Kidney (tissue), 14 donors: ENCODE results near the gene COX17. TPM values are rescaled to one million over a fixed set of nuclear protein-coding genes. Genes with fewer than 3 reads are reported as not detected.

Experiments used
- DNase-seq, 5 donors: peaks; one replicate each; pipeline ENCODE4 v3.0.0-alpha.2; 2013 to 2020
- FAIRE-seq: peaks from 2 replicates; lab custom pipeline; 2012; peaks lifted over from hg19 to GRCh38; lab: Jason Lieb, UNC
- H3K27ac ChIP-seq, 2 donors: one replicate each; pipeline ENCODE4 v1.7.0; 2013; ENCODE audit warnings: low read depth in 2 of 2, low read length in 2 of 2, inconsistent platforms in 1 of 2
- H3K27me3 ChIP-seq: one replicate; pipeline ENCODE4 v1.7.1; 2013; ENCODE audit warnings: low read length, inconsistent platforms; ENCODE audit not compliant: control insufficient read depth, insufficient read depth
- H3K36me3 ChIP-seq, 3 donors: one replicate each; pipeline versions ENCODE4 v1.7.0 to v1.7.1; 2013; ENCODE audit warnings: low read length in 3 of 3, control low read depth in 1 of 3, inconsistent platforms in 1 of 3; ENCODE audit not compliant: insufficient read depth in 3 of 3, control insufficient read depth in 2 of 3
- H3K4me1 ChIP-seq, 3 donors: one replicate each; pipeline versions ENCODE4 v1.7.0 to v1.7.1; 2013; ENCODE audit warnings: low read length in 3 of 3, inconsistent platforms in 1 of 3, low read depth in 1 of 3; ENCODE audit not compliant: control insufficient read depth in 2 of 3, insufficient read depth in 2 of 3
- H3K4me3 ChIP-seq, 3 donors: one replicate each; pipeline versions ENCODE4 v1.7.0 to v1.8.1; 2013; ENCODE audit warnings: low read length in 3 of 3, control low read depth in 1 of 3, inconsistent platforms in 1 of 3
- H3K9ac ChIP-seq, 3 donors: one replicate each; pipeline versions ENCODE4 v1.7.0 to v1.7.1; 2013; ENCODE audit warnings: low read length in 3 of 3, control low read depth in 1 of 3, inconsistent platforms in 1 of 3
- H3K9me3 ChIP-seq, 3 donors: one replicate each; pipeline versions ENCODE4 v1.7.0 to v1.7.1; 2013; ENCODE audit warnings: low read length in 3 of 3, control low read depth in 1 of 3, inconsistent platforms in 1 of 3; ENCODE audit not compliant: control insufficient read depth in 2 of 3, insufficient read depth in 1 of 3
- intact Hi-C: fragments of 100-400 bp; cut with DNase I; formaldehyde crosslinking; loops from one replicate; pipeline ENCODE4 v1.11.1; 2022
- polyA plus RNA-seq: library from polyadenylated mRNA; stranded (reverse); fragments of 350-450 nt; fragmentation: Illumina TruSeq; extraction: RNeasy Lipid Tissue Mini Kit (QIAGEN cat#74804); gene quantifications from one replicate; pipeline ENCODE4 v1.2.3, GENCODE V29; 2014; ENCODE audit warnings: low read depth, low replicate concordance; ENCODE audit not compliant: insufficient read depth
- total RNA-seq: library from RNA; stranded (reverse); fragmentation: NEBNext Ultra II Directional; extraction: Animal tissue kit (Norgen Biotek cat#: 25700); gene quantifications from one replicate; pipeline ENCODE4 v1.2.1, GENCODE V29; 2021
- TF ChIP-seq, protein P1 (sequence below): IDR thresholded peaks from 3 replicates; pipeline ENCODE4 v1.5.1; 2012; ENCODE audit warnings: mild to moderate bottlenecking, moderate library complexity, borderline replicate concordance; ENCODE audit not compliant: insufficient read depth; ENCODE audit errors: extremely low read depth
- donor health status: control.
- donor health status: control.
- donor health status: control.
- donor health status: control.
- donor health status: control.
- donor health status: DM: yes; HTN: yes; CAD: no.
- donor health status: Normal renal cell carcinoma (clear cell type).

The COX17 gene
- total and polyA plus RNA-seq, 2 donors from 2014 or later: 46.4 to 218 TPM

DNA sequence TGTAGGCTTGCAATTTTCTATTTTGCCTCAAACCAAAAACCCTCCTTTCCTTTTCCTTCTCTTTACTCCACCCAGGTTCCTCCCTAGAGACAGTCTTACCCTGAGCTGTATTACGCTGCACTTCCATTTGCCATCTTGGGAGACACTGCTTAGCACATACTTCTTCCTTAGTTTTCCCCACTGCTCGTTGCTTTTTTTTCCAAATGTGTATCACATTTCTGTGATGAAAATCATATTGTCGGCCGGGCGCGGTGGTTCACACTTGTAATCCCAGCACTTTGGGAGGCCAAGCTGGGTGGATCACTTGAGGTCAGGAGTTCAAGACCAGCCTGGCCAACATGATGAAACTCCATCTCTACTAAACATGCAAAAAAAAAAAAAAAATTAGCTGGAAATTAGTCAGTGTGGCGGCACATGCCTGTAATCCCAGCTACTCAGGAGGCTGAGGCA is 46.3 kb downstream of the COX17 start:
- Histone ChIP-seq H3K27ac (no peak overlapping the region), H3K36me3 (no peaks in the 10 kb centered on the region), H3K4me1 (peaks cover 0 to 6% (median 3%) of the 10 kb centered on the region in 3 donors), H3K27me3 (no peaks in the 10 kb centered on the region), H3K4me3 (no peak overlapping the region), H3K9me3 (no peaks in the 10 kb centered on the region), H3K9ac (no peak overlapping the region)
- no peak for FAIRE-seq
- no peak for DNase-seq
- TF ChIP-seq, protein P1, sequence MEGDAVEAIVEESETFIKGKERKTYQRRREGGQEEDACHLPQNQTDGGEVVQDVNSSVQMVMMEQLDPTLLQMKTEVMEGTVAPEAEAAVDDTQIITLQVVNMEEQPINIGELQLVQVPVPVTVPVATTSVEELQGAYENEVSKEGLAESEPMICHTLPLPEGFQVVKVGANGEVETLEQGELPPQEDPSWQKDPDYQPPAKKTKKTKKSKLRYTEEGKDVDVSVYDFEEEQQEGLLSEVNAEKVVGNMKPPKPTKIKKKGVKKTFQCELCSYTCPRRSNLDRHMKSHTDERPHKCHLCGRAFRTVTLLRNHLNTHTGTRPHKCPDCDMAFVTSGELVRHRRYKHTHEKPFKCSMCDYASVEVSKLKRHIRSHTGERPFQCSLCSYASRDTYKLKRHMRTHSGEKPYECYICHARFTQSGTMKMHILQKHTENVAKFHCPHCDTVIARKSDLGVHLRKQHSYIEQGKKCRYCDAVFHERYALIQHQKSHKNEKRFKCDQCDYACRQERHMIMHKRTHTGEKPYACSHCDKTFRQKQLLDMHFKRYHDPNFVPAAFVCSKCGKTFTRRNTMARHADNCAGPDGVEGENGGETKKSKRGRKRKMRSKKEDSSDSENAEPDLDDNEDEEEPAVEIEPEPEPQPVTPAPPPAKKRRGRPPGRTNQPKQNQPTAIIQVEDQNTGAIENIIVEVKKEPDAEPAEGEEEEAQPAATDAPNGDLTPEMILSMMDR: no peak
- intact Hi-C loops: no loop called here

DNA sequence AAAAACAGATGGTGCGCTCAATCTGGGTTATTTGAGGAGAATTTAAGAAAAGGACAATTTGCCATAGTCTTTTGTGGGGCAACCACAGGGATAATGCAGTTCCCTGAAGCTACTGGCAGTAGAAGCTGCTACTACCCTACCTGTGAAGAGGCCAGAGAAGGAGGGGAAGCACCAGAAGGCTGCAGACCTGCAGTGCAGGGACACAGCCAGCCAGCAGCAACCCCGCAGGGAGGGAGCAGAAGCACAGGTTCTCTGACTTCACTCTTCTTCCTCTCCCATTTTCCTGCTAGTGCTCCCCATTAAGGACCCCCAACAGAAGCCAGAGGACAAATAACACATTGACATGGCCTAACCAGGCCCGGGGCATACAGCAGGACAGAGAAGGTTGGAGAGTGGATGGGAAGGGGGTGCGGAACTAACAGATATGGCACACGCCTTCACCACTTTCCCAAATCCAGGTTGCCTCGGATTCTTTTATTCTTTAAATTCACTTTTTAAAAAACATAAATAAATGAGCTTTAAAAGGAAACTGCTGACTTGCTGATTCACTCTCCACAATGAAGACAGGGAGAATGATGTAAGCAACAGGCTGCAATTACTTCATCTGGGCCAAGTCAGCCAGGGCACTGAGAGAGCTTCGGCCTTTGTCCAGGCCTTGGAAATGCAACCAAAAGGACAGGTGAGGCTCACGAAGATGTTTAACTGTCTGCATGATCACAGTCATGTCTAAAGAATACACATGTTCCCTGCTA is 46.9 kb downstream of the COX17 start:
- no peaks in the 10 kb centered on the region for H3K36me3 ChIP-seq
- no peak overlapping the region for H3K9ac ChIP-seq
- DNase-seq (peak in 2 of 5 donors; percentile 11 to 24), FAIRE-seq (no peak)
- H3K27me3 ChIP-seq: no peaks in the 10 kb centered on the region
- H3K4me1 ChIP-seq: peaks cover 0 to 4% (median 3%) of the 10 kb centered on the region in 3 donors
- no peaks in the 10 kb centered on the region for H3K9me3 ChIP-seq
- intact Hi-C loops: no loop called here
- H3K27ac ChIP-seq: peak overlapping the region; percentile 6 to 63
- no peak overlapping the region for H3K4me3 ChIP-seq
- TF ChIP-seq, protein P1: no peak

DNA sequence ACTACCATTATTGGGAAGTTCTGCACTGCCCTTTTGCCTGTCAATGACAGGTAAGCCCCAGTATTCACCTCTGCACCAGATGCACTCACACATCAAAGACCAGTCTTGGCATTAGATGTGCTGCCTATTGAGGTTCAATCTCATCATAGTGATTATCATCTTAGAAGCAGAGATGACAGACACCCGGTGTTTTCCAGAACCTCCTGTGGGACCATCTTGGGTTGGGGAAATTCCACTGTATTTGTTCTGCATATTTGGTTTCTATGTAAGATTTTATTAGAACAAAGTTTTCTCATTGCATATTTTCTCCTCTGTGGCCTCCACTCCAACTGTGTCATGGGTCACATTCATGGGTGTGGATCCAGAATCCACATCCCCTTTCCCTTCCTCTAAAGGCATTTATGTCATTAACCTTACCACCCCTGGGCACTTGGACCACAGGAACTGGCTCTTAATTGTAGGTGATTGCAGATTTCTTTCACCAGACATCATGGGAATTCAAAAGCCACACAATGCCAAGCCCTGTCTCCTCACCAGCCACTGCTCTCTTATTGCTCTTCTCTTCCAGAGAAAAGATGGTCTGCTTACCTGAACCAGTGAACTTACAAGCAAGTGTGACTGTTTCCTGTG is 48.3 kb downstream of the COX17 start:
- H3K27me3 ChIP-seq: no peaks in the 10 kb centered on the region
- TF ChIP-seq, protein P1: no peak
- H3K27ac ChIP-seq: peak overlapping the region in 1 of 2 donors; percentile 17
- H3K4me1 ChIP-seq: peaks cover 0 to 4% (median 3%) of the 10 kb centered on the region in 3 donors
- no peaks in the 10 kb centered on the region for H3K9me3 ChIP-seq
- intact Hi-C loops: no loop called here
- FAIRE-seq (no peak), DNase-seq (no peak)
- no peak overlapping the region for H3K4me3 ChIP-seq
- H3K36me3 ChIP-seq: no peaks in the 10 kb centered on the region
- H3K9ac ChIP-seq: no peak overlapping the region
